GM10266 (cell line): ENCODE results near the gene RCN1.

Experiments
- DNase-seq: peaks from one replicate; pipeline ENCODE4 v3.0.0; 2012; ENCODE audit errors: extremely low spot score
- TF ChIP-seq, protein P1 (sequence below): IDR thresholded peaks from 2 replicates; pipeline ENCODE4 v1.5.1; 2012; ENCODE audit warnings: mild to moderate bottlenecking, low read depth; ENCODE audit not compliant: control insufficient read depth, insufficient read depth; ENCODE audit errors: missing control alignments

The RCN1 gene

GRCh38 chr11:32141745-32142546 is 51.1 kb downstream of the RCN1 start:
- TF ChIP-seq, protein P1, sequence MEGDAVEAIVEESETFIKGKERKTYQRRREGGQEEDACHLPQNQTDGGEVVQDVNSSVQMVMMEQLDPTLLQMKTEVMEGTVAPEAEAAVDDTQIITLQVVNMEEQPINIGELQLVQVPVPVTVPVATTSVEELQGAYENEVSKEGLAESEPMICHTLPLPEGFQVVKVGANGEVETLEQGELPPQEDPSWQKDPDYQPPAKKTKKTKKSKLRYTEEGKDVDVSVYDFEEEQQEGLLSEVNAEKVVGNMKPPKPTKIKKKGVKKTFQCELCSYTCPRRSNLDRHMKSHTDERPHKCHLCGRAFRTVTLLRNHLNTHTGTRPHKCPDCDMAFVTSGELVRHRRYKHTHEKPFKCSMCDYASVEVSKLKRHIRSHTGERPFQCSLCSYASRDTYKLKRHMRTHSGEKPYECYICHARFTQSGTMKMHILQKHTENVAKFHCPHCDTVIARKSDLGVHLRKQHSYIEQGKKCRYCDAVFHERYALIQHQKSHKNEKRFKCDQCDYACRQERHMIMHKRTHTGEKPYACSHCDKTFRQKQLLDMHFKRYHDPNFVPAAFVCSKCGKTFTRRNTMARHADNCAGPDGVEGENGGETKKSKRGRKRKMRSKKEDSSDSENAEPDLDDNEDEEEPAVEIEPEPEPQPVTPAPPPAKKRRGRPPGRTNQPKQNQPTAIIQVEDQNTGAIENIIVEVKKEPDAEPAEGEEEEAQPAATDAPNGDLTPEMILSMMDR: no peak
- DNase-seq: no peak

DNA sequence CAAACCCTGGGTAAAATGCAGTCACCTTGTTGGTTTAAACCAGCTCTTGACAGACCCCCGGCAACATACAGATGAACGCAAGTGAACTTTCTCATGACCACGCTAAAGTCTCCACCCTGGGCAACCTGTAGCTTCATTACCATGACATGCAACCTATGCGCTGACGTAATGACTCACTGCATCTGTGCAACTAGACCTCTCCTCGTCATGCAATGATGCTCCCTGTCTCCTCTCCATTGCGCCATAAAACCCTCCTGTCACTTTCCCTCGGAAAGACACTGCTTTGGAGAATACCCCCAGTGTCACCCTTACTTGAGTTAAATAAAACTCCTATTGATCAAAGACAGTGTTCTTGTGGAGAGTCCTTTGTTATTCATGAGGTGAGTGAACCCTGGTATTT is 52.5 kb downstream of the RCN1 start:
- TF ChIP-seq, protein P1: no peak
- DNase-seq: no peak

DNA sequence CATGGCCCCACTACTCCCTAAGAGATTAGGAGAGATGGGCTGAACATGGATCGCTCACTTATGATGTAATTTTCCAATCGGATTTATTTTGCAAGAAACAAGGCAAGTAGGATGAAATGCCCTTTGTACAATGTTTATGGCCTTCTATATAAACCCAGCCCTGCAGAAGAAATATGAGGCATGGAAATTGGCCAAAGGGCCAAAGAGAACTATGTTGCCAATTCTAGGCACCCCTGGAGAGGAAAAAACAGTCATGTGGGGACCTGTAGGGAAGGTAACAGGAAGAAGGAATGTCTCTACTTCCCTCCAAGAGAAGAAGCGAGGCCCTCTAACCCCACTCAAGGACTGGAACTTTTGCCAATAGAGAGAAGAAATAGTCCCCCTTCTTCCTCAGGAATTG is 54.4 kb downstream of the RCN1 start:
- TF ChIP-seq, protein P1: no peak
- no peak for DNase-seq

DNA sequence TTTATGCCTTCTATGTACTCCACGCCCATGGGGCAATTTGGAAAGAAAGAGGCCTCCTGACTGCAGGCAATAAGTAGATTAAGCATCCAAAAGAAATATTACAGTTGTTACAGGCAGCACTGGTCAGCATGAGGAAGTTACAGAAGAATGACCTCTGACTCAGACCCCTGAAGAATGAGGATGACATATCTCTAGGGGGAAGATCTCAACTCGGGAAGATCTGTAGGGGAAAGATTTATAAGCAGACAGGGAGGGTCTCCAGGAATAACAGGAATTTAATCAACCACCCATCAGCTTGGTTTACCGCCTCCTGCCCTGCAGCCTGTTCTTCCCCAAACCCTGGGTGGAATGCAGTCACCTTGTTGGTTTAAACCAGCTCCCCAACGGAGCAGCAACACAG is 58.0 kb downstream of the RCN1 start:
- TF ChIP-seq, protein P1: no peak
- DNase-seq: no peak

GRCh38 chr11:32149748-32150147 is 58.9 kb downstream of the RCN1 start:
- TF ChIP-seq, protein P1: no peak
- no peak for DNase-seq

GRCh38 chr11:32151027-32151426 is 60.2 kb downstream of the RCN1 start:
- DNase-seq: no peak
- TF ChIP-seq, protein P1: no peak

DNA sequence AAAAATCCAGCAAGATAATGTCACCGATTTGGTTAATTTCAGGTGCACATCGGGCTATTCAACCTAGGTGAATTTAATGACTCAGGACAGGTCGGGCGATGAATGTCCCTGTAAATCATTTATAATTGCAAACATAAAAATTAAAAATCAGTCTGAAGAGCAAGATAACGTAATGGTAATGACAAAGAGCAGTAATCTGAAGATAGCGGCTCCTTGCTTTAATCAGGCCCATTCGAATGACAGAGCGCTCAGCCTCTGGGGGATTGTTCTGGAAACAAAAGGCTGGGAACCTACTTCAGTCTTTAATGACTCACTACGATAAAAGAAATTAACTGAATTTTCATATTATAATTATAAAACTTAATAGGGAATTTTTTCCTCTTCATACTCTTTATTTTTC is 61.3 kb downstream of the RCN1 start:
- no peak for DNase-seq
- TF ChIP-seq, protein P1: no peak
